Measurements from ENCODE around the gene OBSCN.

Gene OBSCN

DNA sequence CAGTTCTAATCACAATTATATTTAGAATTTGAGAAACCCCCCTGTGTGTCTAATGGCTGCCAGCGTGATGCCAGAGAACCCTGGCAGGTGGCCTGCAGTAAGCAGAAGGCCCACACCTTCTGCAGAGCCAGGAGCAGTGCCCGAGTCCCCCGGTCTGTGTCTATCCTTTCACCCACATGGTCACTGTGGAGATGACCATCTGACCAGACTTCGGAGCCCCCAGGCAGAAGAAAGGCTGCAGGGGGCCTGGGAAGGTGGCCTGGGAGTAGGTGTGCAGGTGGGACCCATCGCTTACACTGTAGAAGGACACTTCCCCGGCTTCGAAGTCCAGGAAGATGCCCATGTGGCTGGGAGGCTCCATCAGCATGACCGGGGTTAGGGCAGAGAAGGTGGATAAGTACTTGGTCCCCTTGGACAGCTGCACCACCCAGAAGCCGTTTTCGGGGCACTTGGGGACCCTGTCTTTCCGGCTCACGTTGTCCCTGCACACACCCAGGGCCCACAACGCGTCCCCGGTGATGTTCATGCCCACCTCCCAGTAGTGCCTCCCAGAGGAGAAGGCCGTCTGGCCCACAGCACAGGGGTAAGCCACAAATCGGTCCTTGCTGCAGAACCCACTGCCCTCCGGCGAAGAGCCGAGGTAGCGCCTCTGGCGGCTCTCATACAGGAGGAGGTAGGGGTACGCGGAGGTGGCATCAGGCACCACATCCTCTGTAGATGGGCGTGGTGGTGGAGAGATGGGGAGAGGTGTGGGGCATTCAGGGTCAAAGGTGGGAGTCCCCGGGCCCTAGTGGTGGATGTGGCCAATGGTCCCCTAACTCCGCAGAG is 200.4 kb downstream of the OBSCN start:
- no peak for FAIRE-seq

DNA sequence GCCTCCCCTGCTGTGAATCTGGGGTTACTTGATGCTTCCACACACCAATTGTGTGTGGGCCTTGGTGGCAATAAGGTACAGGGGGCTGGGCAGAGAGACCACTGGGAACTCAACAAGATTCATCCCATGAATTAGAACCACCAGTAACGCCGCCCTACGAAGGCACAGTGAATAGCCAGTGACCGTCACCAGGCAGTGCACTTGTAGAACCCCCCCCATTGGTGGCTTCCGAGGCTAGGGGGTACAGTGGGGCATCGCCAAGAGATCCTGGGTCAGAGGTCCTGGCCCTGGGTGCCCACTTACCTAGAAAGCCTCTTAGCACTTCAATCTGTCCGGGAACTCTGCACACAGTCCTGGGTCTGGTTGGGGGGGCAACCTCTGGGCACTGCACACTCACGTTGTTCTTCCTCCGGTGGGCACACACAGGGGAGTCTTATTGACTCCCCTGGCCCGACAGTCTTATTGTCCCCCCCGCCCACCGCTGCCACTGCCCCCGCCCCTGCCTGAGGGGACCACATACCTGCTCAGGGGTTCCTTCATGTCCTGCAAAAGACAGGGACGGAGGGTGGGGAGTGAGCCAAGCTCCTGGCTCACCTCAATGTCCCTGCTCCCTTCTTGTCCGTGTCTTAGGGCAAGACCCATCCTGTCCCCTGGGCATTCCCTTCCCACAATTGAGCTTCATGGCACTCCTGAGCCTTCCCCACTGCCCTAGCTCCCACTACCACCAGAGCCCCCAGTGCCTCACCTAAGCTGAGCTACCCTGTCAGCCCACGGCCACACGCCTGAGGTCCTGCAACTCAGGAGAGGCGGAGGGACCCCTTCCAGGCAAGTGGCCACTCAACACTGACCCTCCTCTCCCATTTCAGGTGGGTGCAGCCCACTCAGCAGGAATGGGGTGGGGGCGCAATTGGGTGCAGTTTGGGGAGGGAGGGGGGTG is 201.3 kb downstream of the OBSCN start:
- FAIRE-seq: no peak

DNA sequence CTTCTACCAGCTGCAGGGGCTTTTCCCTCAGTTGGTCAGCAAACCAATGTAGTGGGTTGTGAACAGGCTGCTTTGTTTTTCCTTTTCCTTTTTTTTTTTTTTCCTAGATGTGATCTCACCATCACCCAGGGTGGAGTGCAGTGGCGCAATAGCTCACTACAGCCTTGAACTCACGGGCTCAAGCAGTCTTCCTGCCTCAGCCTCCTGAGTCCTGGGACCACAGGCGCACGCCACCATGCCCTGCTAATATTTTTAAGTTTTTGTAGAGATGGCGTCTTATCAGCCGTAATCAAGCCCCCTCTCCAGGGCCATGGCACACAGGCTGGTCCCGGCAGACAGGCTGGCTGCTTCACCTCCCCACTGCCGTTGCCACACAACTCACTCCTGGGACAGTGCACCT is 202.2 kb downstream of the OBSCN start:
- no peak for FAIRE-seq

DNA sequence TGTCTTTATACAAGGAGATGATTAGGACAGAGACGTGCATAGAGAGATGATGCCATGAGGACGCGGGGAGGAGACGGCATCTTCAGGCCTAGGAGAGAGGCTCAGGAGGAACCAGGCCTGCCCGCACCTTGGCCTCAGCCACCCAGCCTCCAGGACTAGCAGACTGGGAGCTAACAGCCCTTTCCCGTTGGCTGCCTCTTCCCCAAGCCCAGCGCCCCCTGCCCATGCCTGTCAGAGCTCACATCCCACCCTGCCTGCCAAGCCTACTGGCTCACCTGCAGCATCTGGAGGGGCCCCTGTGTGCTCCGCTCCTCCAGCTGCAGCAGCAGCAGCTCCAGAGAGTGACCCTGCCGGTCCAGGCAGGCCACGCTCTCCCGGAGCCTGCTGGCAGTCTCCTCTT is 202.8 kb downstream of the OBSCN start:
- no peak for FAIRE-seq

DNA sequence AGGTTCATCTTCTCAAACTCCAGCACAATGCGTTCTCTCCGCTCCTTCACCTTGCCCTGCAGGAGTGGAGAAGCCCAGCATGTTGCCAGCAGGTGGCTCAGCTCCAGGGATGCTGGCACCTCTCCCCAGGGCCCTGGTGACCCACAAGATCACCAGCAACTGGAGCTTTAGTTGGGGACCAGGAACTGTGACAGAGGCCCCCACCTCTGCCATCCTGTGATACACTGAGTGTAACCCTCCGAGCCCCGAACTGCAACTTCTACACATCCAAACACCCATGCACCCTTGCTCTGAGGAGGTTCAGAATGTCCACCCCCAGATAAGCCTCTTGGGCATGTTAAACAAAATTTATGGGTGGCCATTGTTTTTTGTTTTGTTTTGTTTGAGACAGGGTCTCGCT is 203.3 kb downstream of the OBSCN start:
- no peak for FAIRE-seq

DNA sequence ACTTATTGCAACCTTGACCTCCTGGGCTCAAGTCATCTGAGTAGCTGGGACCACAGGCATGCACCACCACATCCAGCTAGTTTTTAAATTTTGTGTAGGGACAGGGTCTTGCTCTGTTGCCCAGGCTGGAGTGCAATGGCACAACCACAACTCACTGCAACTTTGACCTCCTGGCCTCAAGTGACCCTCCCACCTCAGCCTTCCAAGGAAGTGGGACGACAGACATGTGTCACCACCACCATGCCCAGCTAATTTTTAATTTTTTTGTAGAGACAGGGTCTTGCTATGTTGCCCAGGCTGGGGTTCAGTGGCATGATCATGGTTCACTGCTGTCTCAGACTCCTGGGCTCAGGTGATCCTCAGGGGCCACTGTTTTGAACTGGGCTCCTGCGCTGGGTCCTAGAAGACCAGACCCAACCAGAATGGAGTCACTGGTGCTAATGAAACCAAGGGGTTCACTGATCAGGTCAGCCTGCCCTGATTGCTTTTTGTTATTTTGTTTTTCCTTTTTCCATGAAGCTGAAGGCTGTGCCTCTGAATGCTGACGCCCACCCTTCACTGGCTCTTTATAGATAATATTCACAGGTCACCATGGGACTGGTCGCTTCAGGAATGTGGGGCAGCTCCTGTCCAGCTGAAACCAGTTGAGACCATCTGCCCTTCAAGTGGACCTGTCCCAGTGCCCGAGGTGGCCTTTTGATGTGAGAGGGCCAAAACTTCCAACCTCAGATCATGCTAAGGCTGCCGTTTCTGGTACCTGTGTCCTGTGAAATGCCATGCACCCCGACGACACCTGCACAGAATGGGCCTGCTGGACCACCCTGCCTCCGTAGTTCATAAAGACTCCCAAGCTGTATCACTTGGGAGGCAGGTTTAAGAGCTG is 203.9 kb downstream of the OBSCN start:
- FAIRE-seq: no peak

DNA sequence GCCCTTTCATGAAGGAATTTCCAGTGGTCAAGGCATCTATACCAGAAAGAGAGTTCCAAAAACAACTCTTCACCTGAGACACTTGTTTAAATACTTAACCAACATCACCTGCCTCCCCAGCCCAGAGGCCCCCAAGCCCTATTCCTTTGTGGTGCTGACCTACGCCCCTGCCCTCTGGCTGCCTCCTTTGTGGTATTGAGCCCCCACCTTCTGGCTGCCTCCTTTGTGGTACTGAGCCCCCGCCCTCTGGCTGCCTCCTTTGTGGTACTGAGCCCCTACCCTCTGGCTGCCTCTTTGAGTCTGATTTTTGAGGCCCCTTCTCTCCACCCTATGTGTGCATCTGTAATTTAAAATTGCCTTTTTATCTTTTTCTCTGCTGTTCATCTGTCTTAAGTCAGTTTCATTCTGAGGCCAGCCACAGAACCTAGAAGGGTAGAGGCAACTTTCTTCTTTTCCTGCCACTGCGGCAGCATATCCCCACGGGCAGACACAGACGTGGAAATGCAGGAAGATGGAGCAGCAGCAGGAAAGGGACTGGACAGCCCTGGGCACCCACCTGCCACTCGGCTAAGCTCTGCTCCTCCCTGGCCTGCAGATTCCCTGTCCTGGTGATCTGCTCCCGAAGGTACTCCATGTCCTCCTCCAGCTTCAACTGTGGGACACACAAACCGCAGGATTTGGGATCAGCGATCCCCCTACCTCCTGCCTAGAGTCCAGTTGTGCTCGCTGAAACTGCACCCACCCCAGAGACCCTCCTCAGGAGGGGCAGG is 205.6 kb downstream of the OBSCN start:
- FAIRE-seq: no peak

DNA sequence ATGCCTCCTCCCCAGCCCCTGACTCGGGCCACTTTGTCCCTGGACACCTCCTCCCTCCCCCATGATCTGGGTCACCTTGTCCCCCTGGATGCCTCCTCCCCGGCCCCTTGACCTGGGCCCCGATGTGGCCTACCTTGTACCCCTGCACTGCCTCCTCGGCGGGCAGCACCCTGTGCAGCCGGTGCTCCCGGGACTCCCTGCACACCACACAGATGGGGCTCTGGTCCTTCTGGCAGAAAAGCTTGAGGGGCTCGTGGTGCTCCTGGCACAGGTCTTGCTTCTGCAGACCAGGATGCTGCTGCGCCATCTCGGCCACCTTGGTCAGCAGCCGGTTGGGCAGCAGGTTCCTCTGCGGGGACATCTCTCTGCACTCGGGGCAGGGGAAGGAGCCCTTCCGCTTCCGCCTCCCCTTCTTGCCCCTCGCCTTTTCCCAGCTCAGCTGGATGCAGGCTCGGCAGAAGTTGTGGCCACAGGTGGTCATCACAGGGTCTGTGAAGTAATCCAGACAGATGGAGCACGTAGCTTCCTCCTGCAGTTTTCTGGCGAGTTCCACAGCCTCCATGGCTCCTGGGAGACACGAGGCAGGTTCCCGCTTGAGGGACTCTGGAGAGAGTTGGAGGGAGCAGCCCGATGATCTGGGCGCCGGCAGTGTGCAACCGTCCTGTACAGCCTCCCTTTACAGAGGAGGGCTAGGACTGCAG is 206.8 kb downstream of the OBSCN start:
- no peak for FAIRE-seq

DNA sequence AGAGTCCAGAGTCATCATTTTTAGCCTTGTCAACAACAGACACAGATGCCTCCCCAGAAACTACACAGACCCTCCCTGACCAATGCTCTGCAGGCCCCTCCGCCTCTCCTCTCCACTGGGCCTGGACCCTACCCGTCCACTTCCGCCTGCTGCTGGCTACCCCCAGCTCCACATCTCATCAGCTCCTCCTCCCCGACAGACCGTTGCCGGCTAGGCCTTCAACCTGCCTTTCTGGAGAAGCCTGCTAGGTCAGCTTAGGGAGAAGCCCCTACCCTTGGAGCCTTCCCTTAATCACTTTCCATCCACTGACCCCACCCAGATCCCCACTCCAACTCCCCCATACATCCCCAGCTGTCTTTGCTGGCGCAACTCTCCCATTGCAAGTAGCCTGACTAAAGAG is 207.4 kb downstream of the OBSCN start:
- no peak for FAIRE-seq

DNA sequence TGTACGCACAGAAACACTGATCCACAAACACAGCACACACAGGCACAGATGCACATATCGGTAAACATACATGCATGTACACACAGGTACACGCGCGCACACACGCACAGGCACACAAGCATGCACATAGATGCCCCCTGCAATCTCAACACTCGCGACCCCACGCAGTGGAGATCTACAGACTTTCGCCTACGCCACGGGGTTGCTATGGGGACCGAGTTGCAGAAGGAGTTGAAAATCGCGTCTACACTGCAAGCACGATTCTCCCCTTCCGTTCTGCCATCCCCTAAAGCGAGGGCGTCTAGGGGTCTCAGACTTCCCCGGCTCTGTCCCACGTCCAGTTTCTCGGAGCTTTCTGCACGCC is 208.0 kb downstream of the OBSCN start:
- FAIRE-seq: no peak

DNA sequence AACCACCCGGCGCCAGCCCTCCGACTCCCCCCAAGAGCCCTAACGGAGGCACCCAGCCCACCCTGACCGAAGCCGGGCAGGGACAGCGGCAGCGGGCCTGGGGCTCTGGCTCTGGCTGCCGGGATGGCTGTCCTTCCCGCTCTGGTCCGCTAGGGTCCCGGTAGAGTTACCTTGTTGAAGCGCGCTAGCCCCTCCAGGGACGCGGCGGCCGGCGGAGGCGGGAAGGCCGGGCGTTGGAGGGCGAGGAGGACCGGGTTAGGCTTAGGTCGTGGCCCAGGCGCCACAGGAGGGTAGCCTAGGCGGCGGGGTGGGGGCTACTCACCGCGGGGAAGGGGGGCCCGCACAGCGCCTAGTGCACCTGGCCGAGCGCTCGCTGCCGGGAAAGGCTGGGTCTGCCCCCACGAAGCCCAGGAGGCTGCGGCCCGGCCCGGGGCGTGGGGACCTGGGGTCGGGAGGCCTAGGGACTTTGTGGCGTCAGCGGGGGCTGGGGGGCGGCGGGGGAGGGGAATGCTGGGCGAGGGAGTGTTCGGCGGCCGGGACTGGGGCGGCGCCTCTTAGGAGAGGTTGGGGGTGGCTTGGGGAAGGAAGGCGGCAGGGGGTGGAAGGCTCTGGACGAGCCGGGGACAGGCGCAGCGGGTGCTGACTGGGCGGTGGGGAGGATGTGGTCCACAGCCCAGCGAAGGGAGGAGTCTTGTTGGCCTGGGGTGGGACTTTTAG is 208.5 kb downstream of the OBSCN start, which contains the start of gene TRIM17:
TSS of gene TRIM17 (minus strand) at position 645 of the 717 bp plus-strand sequence. CDS start 1,789 bp downstream, outside the sequence.
- no peak for FAIRE-seq

DNA sequence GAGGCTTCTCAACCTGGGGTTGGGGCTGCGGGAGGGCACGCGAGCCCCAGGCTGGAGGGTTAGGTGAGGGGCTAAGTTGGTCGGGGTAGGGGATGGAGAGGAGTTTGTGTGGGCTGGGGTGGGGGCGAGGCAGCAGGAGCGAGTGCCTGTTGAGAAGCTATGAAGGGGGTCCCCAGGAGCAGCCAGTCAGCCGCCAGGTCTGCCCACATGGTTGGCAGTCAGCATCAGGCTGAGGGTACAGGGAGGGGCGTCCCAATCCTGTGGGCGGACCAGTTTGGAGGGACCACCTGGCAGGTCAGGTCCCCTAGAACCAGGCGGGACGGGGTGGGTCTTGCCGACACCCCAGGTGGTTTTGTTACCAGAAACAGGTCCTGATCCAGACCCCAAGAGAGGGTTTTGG is 209.2 kb downstream of the OBSCN start:
- no peak for FAIRE-seq

DNA sequence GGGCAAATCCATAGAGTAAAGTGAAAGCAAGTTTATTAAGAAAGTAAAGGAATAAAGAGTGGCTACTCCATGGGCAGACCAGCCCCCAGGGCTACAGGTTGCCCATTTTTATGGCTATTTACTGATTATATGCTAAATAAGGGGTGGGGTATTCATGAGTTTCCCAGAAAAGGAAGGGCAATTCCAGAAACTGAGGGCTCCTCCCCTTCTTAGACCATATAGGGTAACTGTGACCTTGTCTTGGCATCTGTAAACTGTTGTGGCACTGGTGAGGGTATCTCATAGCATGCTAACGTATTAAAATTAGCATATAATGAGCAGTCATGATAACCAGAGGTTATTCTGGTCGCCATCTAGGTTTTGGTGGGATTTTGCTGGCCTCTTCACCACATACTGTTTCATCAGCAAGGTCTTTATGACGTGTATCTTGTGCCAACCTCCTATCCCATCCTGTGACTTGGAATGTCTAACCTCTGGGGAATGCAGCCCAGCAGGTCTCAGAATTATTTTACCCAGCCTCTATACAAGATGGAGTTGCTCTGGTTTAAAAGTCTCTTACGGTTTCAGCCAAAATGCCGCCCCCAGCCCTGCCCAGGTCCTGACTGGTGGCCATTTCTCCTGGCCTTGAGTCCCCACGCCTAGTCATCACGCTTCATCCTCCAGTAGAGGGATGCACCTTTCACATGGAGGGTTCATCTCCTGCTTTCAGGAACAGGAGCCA is 209.8 kb downstream of the OBSCN start:
- FAIRE-seq: no peak

DNA sequence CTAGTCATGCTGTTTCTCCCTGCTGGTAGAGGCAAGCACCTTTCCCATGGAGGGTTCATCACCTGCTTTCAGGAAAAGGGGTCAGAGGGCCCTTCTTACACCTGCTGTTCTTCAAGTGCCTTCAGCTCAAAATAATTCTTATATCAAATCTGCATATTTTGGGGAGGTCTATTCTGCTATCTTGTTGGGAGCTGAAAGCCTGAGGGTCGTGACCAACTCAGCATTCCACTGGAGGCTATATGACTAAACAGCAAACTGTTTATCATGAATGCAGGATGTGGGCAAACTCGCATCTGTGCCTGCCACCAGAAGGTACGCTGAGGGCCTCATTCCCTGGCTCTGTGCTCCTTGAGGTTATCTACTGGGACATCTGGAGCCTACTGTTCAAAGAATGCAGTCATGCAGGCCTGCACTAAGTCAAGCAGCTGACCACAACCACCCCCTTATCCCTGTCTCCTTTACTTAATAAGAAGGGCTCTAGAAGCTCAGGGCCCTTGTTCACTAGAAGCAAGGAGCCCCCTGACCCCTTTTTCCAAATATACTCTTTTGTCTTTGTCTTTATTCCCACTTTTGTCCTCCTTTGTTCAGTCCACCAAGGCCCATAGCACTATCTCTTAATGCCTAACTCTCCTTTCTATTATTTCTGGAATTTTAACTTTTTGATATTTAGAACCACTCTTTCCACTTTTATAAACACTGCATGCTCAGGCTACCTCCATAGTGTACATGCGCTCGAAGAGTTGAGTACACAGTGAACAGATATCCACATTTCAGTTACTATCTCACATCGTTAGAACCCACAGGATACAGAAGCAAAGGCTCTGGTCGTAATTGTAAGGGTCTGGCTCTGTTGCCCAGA is 213.4 kb downstream of the OBSCN start:
- no peak for FAIRE-seq

DNA sequence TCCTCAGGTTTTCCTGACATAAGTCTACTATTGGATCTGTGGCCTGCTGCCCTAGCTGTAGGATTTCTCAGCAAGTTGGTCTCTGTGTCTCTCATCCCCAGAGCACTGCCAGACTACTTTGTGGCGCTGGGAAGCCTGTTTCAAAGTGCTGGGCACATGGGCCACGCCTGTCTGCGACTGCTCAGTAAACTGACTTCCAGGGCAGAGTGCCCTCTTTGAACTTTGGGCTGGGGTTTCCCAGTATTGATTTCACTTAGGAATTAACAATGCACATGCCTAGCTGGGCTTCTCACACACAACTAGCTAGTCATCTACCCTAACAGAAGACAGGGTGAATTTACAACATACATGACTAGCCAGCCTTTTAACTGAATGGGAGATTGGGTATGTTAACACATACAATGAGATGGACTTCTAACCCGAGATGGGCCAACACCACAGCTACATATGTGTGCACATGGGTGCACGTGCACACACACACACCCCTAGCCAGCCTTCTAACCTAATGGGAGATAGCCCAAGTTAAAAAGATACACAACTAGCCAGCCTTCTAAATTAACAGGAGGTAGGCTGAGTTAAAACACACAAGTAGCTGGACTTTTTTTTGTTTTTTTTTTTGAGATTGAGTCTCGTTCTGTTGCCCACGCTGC is 215.7 kb downstream of the OBSCN start:
- FAIRE-seq: no peak

DNA sequence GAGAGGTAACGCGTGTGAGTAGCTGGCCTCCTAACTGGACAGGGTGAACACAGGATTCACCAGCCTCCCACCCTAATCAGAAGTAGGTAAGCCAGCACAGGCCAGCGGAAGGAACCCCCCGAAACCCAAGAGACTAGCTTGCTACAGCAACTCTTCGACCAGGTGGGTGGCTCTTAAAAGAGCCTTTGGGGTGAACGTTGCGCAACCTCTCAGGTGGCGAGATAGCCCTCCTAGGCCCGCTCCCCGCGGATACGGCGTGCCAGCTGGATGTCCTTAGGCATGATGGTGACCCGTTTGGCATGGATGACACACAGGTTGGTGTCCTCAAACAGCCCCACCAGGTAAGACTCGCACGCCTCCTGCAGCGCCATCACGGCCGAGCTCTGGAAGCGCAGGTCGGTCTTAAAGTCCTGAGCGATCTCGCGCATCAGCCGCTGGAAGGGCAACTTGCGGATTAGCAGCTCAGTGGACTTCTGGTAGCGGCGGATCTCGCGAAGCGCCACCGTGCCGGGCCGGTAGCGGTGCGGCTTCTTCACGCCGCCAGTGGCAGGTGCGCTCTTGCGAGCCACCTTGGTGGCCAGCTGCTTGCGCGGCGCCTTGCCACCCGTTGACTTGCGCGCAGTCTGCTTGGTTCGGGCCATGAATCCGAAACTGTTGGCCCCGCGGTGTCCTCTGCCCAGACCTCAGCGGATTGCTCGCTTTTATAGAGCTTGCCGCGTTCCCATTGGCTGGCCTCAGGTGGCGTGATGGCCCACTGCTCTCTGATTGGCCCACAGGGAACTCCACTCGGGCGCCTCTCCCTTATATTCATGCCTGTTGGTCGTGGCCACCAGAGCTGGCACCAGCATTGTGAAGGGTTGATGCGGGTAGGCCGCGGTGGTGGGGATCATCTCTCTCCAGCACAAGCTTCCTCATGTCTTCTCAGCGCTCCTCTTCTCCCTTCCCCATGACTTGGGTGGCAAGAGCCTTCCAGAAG is 217.1 kb downstream of the OBSCN start:
- no peak for FAIRE-seq

DNA sequence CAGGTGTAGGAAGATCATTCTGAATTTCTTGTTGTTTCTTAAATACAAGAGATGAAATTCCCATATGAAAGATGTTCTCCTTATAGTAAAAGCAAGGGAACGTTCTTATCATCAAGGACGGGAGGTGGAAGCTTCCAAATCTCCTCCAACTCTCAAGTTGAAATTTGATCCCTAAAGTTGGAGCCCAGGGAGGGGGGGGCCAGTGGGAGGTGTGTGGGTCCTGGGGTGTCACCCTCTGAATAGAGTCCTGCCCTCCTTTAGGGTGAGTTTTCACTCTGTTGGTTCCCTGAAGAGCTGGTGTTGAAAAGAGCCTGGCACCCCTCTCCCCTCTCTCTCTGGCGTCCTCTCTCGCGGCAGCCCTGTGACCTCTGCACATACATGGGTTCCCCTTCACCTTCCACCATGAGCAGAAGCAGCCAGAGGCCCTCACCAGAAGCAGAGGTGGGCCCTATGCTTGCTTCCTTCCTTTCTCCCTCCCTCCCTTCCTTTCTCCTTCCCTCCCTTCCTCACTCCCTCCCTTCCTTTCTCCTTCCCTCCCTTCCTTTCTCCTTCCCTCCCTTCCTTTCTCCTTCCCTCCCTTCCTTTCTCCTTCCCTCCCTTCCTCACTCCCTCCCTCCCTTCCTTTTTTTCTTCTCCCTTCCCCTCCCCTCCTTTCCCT is 218.8 kb downstream of the OBSCN start:
- no peak for FAIRE-seq
